ENCODE data around the gene TFDP1. TPM values are rescaled to one million over a fixed set of nuclear protein-coding genes. Genes with fewer than 3 reads are reported as not detected.

The TFDP1 gene
- total and polyA plus RNA-seq, 2 experiments from 2014 or later, result 74.8 to 122 TPM

DNA sequence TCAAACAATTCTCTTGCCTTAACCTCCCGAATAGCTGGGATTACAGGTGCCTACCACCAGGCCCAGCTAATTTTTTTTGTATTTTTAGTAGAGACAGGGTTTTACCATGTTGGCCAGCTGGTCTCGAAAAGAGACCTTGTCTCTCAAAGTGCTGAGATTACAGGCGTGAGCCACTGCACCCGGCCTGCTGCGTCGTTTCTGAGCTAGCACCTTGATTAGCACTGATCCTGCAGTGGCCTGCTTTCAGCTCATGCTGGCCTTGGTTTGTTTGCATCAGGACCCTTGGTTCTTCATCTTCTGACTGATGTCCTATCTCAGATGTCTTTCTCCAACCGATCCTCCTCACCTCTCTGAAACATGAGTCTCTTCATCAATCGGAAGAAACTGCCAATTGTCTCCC is 4.9 kb upstream of the TFDP1 start:
- 87 to 94% methylated on average over 8 of the region's 8 CpGs for WGBS, 2 experiments (ENCODE audit: low coverage in 1 of 2, low lambda C conversion rate in 2 of 2, missing lambda C conversion rate in 2 of 2)
- H3K27ac ChIP-seq, result no peak overlapping the region
- no peaks in the 10 kb centered on the region for H3K4me1 ChIP-seq (ENCODE audit: insufficient read depth)
- H3K9me2 ChIP-seq (ENCODE audit: insufficient read depth), result no peaks in the 10 kb centered on the region
- no peaks in the 10 kb centered on the region for H4K20me1 ChIP-seq (ENCODE audit: insufficient read depth)
- H2AFZ ChIP-seq, result no peak overlapping the region
- H3K36me3 ChIP-seq (ENCODE audit: low read depth), result no peaks in the 10 kb centered on the region
- H3K9ac ChIP-seq, result no peak overlapping the region
- H3K9me3 ChIP-seq (ENCODE audit: low read depth), result no peaks in the 10 kb centered on the region
- in situ Hi-C loops (cut with MboI), result no loop called here
- no peak for DNase-seq
- no peak overlapping the region for H3K4me2 ChIP-seq (ENCODE audit: unreplicated experiment)
- H3K27me3 ChIP-seq (replicated peaks; ENCODE audit: insufficient read depth), result no peaks in the 10 kb centered on the region
- H3K79me2 ChIP-seq (ENCODE audit: insufficient read depth), result no peaks in the 10 kb centered on the region
- no peak for TF ChIP-seq EZH2phosphoT487 (IDR thresholded peaks at IDR 0.05; ENCODE audit: insufficient read depth, low read depth)
- TF ChIP-seq EZH2 (IDR thresholded peaks at IDR 0.05; ENCODE audit: insufficient read depth, poor library complexity, severe bottlenecking), result no peak
- no peaks in the 10 kb centered on the region for H3F3A ChIP-seq (ENCODE audit: insufficient read depth)
- no peak overlapping the region for H3K4me3 ChIP-seq

DNA sequence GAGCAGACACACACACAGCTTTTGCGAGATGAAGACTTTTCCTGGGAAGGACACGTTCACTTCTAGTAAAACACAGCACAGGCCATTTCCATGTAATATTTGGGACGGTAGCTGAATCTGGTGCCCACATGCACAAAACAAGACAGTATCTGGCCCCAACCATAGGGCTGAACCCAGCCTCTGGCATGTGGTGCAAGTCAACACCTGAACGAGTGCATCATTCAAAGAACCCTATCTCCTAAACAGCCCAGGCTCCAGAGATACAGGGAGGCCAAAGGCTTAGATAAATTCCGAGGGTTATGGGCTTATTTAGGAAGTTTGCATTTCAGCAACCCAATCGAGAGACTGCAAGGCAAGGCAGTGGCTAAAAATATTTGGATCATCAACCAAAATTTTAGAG is 2.7 kb upstream of the TFDP1 start:
- in situ Hi-C loops (cut with MboI), result no loop called here
- no peak for DNase-seq
- H3K36me3 ChIP-seq (ENCODE audit: low read depth), result no peaks in the 10 kb centered on the region
- no peak overlapping the region for H3K4me3 ChIP-seq
- no peaks in the 10 kb centered on the region for H3F3A ChIP-seq (ENCODE audit: insufficient read depth)
- H3K9me3 ChIP-seq (ENCODE audit: low read depth), result no peaks in the 10 kb centered on the region
- WGBS, 2 experiments (ENCODE audit: low coverage in 1 of 2, low lambda C conversion rate in 2 of 2, missing lambda C conversion rate in 2 of 2), result 36 to 46% methylated on average over 6 of the region's 6 CpGs
- H2AFZ ChIP-seq, result no peak overlapping the region
- no peaks in the 10 kb centered on the region for H4K20me1 ChIP-seq (ENCODE audit: insufficient read depth)
- H3K27me3 ChIP-seq (replicated peaks; ENCODE audit: insufficient read depth), result no peaks in the 10 kb centered on the region
- no peak overlapping the region for H3K4me2 ChIP-seq (ENCODE audit: unreplicated experiment)
- TF ChIP-seq EZH2 (IDR thresholded peaks at IDR 0.05; ENCODE audit: insufficient read depth, poor library complexity, severe bottlenecking), result no peak
- peaks cover 16% of the 10 kb centered on the region for H3K79me2 ChIP-seq (ENCODE audit: insufficient read depth)
- H3K4me1 ChIP-seq (ENCODE audit: insufficient read depth), result peaks cover 5% of the 10 kb centered on the region; the same call in 1 of the 2 replicates
- H3K9me2 ChIP-seq (ENCODE audit: insufficient read depth), result no peaks in the 10 kb centered on the region
- no peak overlapping the region for H3K27ac ChIP-seq
- H3K9ac ChIP-seq, result no peak overlapping the region

GRCh38 chr13:113582841-113583631 is 1.5 kb upstream of the TFDP1 start:
- no peak overlapping the region for H3K4me2 ChIP-seq (ENCODE audit: unreplicated experiment)
- TF ChIP-seq EZH2 (IDR thresholded peaks at IDR 0.05; ENCODE audit: insufficient read depth, poor library complexity, severe bottlenecking) (no peak), EZH2phosphoT487 (IDR thresholded peaks at IDR 0.05; ENCODE audit: insufficient read depth, low read depth) (no peak)
- no peaks in the 10 kb centered on the region for H3K27me3 ChIP-seq (replicated peaks; ENCODE audit: insufficient read depth)
- H3K4me3 ChIP-seq, result no peak overlapping the region
- no peaks in the 10 kb centered on the region for H3K9me3 ChIP-seq (ENCODE audit: low read depth)
- 0 out of 2 replicates have a peak, but pooled peaks cover under 1% of the 10 kb centered on the region for H3K36me3 ChIP-seq (ENCODE audit: low read depth)
- no peak overlapping the region for H3K9ac ChIP-seq
- H2AFZ ChIP-seq, result no peak overlapping the region
- WGBS, 2 experiments (ENCODE audit: low coverage in 1 of 2, low lambda C conversion rate in 2 of 2, missing lambda C conversion rate in 2 of 2), result 84 to 85% methylated on average over 30 to 38 of the region's 38 CpGs
- peaks cover 28% of the 10 kb centered on the region for H3K79me2 ChIP-seq (ENCODE audit: insufficient read depth)
- H3K9me2 ChIP-seq (ENCODE audit: insufficient read depth), result no peaks in the 10 kb centered on the region
- H4K20me1 ChIP-seq (ENCODE audit: insufficient read depth), result no peaks in the 10 kb centered on the region
- no peaks in the 10 kb centered on the region for H3F3A ChIP-seq (ENCODE audit: insufficient read depth)
- in situ Hi-C loops (cut with MboI), result no loop called here
- H3K4me1 ChIP-seq (ENCODE audit: insufficient read depth), result peaks cover 5% of the 10 kb centered on the region; the same call in 1 of the 2 replicates
- no peak overlapping the region for H3K27ac ChIP-seq
- no peak for DNase-seq

- H3F3A ChIP-seq (ENCODE audit: insufficient read depth), result no peaks in the 10 kb centered on the region
- H3K4me1 ChIP-seq (ENCODE audit: insufficient read depth), result peaks cover 5% of the 10 kb centered on the region; the same call in 1 of the 2 replicates
- H4K20me1 ChIP-seq (ENCODE audit: insufficient read depth), result no peaks in the 10 kb centered on the region; the same call in 1 of the 2 replicates
- no peaks in the 10 kb centered on the region for H3K9me3 ChIP-seq (ENCODE audit: low read depth)
- no peak overlapping the region for H3K27ac ChIP-seq
- H3K9ac ChIP-seq, result peak overlapping the region; percentile 61
- H3K4me3 ChIP-seq, result peak overlapping the region; percentile 79
- H2AFZ ChIP-seq, result peak overlapping the region; percentile 42
- H3K36me3 ChIP-seq (ENCODE audit: low read depth), result 0 out of 2 replicates have a peak, but pooled peaks cover 3% of the 10 kb centered on the region
- H3K9me2 ChIP-seq (ENCODE audit: insufficient read depth), result no peaks in the 10 kb centered on the region
- no peaks in the 10 kb centered on the region for H3K27me3 ChIP-seq (replicated peaks; ENCODE audit: insufficient read depth)
- H3K4me2 ChIP-seq (ENCODE audit: unreplicated experiment), result peak overlapping the region; percentile 87
- no peak for TF ChIP-seq EZH2phosphoT487 (IDR thresholded peaks at IDR 0.05; ENCODE audit: insufficient read depth, low read depth)
- TF ChIP-seq EZH2 (IDR thresholded peaks at IDR 0.05; ENCODE audit: insufficient read depth, poor library complexity, severe bottlenecking), result no peak
- in situ Hi-C loops (cut with MboI), result no loop called here
- H3K79me2 ChIP-seq (ENCODE audit: insufficient read depth), result peaks cover 48% of the 10 kb centered on the region
- WGBS, 2 experiments (ENCODE audit: low coverage in 1 of 2, low lambda C conversion rate in 2 of 2, missing lambda C conversion rate in 2 of 2), result 1 to 3% methylated on average over 21 to 67 of the region's 105 CpGs
- DNase-seq, result peak; percentile 36
These were observed 518 bp downstream of the TFDP1 start for GRCh38 chr13:113584870-113585671.
